CD4-positive, CD25-positive, alpha-beta regulatory T cell (primary cell): Measurements from ENCODE around the gene SERPINA1. TPM values are rescaled to one million over a fixed set of nuclear protein-coding genes. Genes with fewer than 3 reads are reported as not detected.

Experiments used
- polyA plus RNA-seq, 4 donors: library from polyadenylated mRNA; unstranded; fragments of 300-500 nt; fragmentation: Illumina TruSeq; gene quantifications; one replicate each; pipeline ENCODE4 v1.2.3, GENCODE V29; 2021
- total RNA-seq: library from RNA; stranded (reverse); gene quantifications from one replicate; pipeline ENCODE4 v1.2.3, GENCODE V29; 2022

Gene SERPINA1
- total and polyA plus RNA-seq, 5 donors from 2014 or later, result 0.14 to 2.6 (median 0.71) TPM; not detected in 2

Other genes with a start within 250 kb of the SERPINA1 start
- 0.15 TPM for gene PPP4R4, start 214.3 kb downstream of the SERPINA1 start, total RNA-seq
- gene PPP4R4, start 214.3 kb downstream of the SERPINA1 start, polyA plus RNA-seq, result under 1 TPM in 2 of 4 donors, not detected in 2; 0.37 to 0.69 TPM
- not detected for gene SERPINA10, start 95.3 kb downstream of the SERPINA1 start, total RNA-seq
- gene SERPINA10, start 95.3 kb downstream of the SERPINA1 start, polyA plus RNA-seq, result not detected
- not detected for gene SERPINA6, start 65.3 kb downstream of the SERPINA1 start, total RNA-seq
- gene SERPINA6, start 65.3 kb downstream of the SERPINA1 start, polyA plus RNA-seq, result not detected
- gene SERPINA2, start 21.9 kb downstream of the SERPINA1 start, total RNA-seq, result not detected
- gene SERPINA2, start 21.9 kb downstream of the SERPINA1 start, polyA plus RNA-seq, result not detected
- gene SERPINA11, start 64.2 kb upstream of the SERPINA1 start, total RNA-seq, result not detected
- not detected for gene SERPINA11, start 64.2 kb upstream of the SERPINA1 start, polyA plus RNA-seq
- gene SERPINA9, start 87.6 kb upstream of the SERPINA1 start, total RNA-seq, result not detected
- not detected for gene SERPINA9, start 87.6 kb upstream of the SERPINA1 start, polyA plus RNA-seq
- not detected for gene SERPINA12, start 120.9 kb upstream of the SERPINA1 start, total RNA-seq
- gene SERPINA12, start 120.9 kb upstream of the SERPINA1 start, polyA plus RNA-seq, result not detected
- gene SERPINA4, start 172.8 kb upstream of the SERPINA1 start, total RNA-seq, result not detected
- gene SERPINA4, start 172.8 kb upstream of the SERPINA1 start, polyA plus RNA-seq, result not detected
- not detected for gene SERPINA5, start 192.8 kb upstream of the SERPINA1 start, total RNA-seq
- gene SERPINA5, start 192.8 kb upstream of the SERPINA1 start, polyA plus RNA-seq, result not detected
- not detected for gene SERPINA3, start 223.8 kb upstream of the SERPINA1 start, total RNA-seq
- gene SERPINA3, start 223.8 kb upstream of the SERPINA1 start, polyA plus RNA-seq, result not detected